HCT116 (cell line): Measurements from ENCODE around the gene CALCOCO1.

Experiments
- ATF3 ChIP-seq: IDR thresholded peaks from 2 replicates; pipeline ENCODE4 v1.6.1; 2012
- CTCF ChIP-seq, 3 experiments: fragments of 200-600 bp in 1 of 3; sonication (generic) in 1 of 3; IDR thresholded peaks in 2 of 3; conservative IDR thresholded peaks in 1 of 3; 2 replicates each; pipeline ENCODE4 v1.5.1; 2012 to 2017; ENCODE audit warnings: low read depth in 2 of 3, low read length in 2 of 3, antibody characterized with exemption in 1 of 3, borderline replicate concordance in 1 of 3, control low read depth in 1 of 3, mild to moderate bottlenecking in 1 of 3, mixed read lengths in 1 of 3, mixed run types in 1 of 3, moderate library complexity in 1 of 3; ENCODE audit not compliant: insufficient read depth in 1 of 3
- EZH2 ChIP-seq: fragments of 200-600 bp; sonication (generic); IDR thresholded peaks from 2 replicates; pipeline ENCODE4 v1.6.1; 2017; ENCODE audit warnings: antibody characterized with exemption, mixed run types
- POLR2A ChIP-seq: IDR thresholded peaks from 2 replicates; pipeline ENCODE4 v1.7.0; 2011; ENCODE audit warnings: borderline replicate concordance; ENCODE audit not compliant: insufficient read depth, insufficient read length; ENCODE audit errors: extremely low read depth
- POLR2AphosphoS5 ChIP-seq: IDR thresholded peaks from 2 replicates; pipeline ENCODE4 v1.6.1; 2011; ENCODE audit warnings: mild to moderate bottlenecking, low read depth, low read length, moderate library complexity
- RAD21 ChIP-seq: IDR thresholded peaks from 2 replicates; pipeline ENCODE4 v1.6.1; 2012; ENCODE audit warnings: low read depth, mild to moderate bottlenecking
- REST ChIP-seq: IDR thresholded peaks from 2 replicates; pipeline ENCODE4 v1.6.1; 2012; ENCODE audit warnings: low read depth
- SIN3A ChIP-seq: IDR thresholded peaks from 2 replicates; pipeline ENCODE4 v1.6.1; 2012; ENCODE audit warnings: low read depth
- YY1 ChIP-seq: IDR thresholded peaks from 2 replicates; pipeline ENCODE4 v1.6.1; 2011; ENCODE audit warnings: low read length, low read depth, moderate library complexity, mild to moderate bottlenecking; ENCODE audit not compliant: insufficient replicate concordance; ENCODE audit errors: extremely low read depth
- ZFX ChIP-seq: fragments of 450-650 bp; IDR thresholded peaks from 2 replicates; pipeline ENCODE4 v1.6.1; 2017
- ZNF274 ChIP-seq: fragments of 200-500 bp; sonication (Bioruptor generic); IDR thresholded peaks from 2 replicates; pipeline ENCODE4 v1.6.1; 2014; ENCODE audit warnings: mild to moderate bottlenecking, low read depth, low read length, inconsistent platforms

GRCh38 chr12:53674977-53675700 is 52.1 kb downstream of the CALCOCO1 start:
- TF ChIP-seq POLR2AphosphoS5 (no peak), RAD21 (no peak), POLR2A (no peak), CTCF (IDR thresholded peaks at IDR 0.05 in 2 of 3, conservative IDR thresholded peaks at IDR 0.05 in 1 of 3; ENCODE audit: borderline replicate concordance in 1 of 3, insufficient read depth in 1 of 3, low read depth in 2 of 3, low read length in 2 of 3) (no peak), ATF3 (no peak), REST (no peak), SIN3A (no peak; the same call in 1 of the 2 replicates), ZNF274 (no peak), ZFX (no peak), YY1 (no peak), EZH2 (no peak)
